SU-DHL-6 (cell line): Measurements from ENCODE around the gene GUK1.

Experiments
- EZH2phosphoT487 ChIP-seq: fragments of 200-600 bp; sonication (generic), shearing (Covaris generic); conservative IDR thresholded peaks from 2 replicates; pipeline ENCODE4 v1.6.1; 2018; ENCODE audit warnings: mild to moderate bottlenecking, antibody characterized with exemption, low read length, moderate library complexity, mixed read lengths
- TF ChIP-seq, protein P1 (sequence below): fragments of 200-600 bp; sonication (generic); IDR thresholded peaks from one replicate; pipeline ENCODE4 v1.5.1; 2017; ENCODE audit warnings: antibody characterized with exemption, mild to moderate bottlenecking, low read length, moderate library complexity; ENCODE audit not compliant: insufficient read depth, poor library complexity, severe bottlenecking

DNA sequence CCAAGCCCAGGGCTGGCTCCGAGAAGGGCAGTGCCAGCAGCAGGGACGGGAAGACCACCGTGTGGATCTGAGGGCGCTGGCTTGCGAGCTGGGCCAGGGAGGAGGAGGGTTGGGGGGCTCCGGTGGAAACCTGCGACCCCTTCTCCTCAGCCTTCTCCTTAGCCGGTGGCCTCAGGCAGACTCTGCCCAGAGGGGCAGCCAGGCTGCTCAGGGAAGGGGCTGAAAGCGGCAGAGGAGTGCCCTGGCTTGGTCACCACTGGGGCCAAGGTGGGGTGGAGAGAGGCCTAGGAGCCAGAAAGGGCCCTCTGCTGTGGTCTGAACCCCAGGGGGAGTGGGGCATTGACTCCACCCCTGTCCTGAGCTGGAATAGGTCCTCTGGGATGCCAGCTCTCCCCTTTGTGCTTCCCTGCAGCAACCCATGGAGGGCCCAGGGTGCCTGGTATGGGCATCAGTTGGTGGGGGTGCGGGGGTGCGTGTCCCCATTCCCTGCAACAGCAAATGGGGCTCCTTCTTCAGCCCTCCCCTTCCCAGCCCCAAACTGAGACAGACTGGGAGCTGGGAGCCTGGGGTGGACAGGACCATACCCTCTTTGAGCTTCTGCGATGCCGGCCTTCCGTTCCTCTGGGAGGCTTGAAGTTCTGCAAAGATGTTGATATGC is 19.1 kb downstream of the GUK1 start:
- TF ChIP-seq, protein P1, sequence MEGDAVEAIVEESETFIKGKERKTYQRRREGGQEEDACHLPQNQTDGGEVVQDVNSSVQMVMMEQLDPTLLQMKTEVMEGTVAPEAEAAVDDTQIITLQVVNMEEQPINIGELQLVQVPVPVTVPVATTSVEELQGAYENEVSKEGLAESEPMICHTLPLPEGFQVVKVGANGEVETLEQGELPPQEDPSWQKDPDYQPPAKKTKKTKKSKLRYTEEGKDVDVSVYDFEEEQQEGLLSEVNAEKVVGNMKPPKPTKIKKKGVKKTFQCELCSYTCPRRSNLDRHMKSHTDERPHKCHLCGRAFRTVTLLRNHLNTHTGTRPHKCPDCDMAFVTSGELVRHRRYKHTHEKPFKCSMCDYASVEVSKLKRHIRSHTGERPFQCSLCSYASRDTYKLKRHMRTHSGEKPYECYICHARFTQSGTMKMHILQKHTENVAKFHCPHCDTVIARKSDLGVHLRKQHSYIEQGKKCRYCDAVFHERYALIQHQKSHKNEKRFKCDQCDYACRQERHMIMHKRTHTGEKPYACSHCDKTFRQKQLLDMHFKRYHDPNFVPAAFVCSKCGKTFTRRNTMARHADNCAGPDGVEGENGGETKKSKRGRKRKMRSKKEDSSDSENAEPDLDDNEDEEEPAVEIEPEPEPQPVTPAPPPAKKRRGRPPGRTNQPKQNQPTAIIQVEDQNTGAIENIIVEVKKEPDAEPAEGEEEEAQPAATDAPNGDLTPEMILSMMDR: no peak
- TF ChIP-seq EZH2phosphoT487: no peak
